Measurements from ENCODE around the gene LGI2.
"Not testable (repeated sequence)": the region's sequence is repeated elsewhere in the genome, so short reads cannot be mapped to it uniquely, and the experiment has no call there.

The LGI2 gene

GRCh38 chr4:25069014-25069413 is 38.3 kb upstream of the LGI2 start:
- no peak for DNase-seq (ENCODE audit: low read depth)
- no peak overlapping the region for H3K4me3 ChIP-seq (ENCODE audit: low read length)
- TF ChIP-seq CTCF (conservative IDR thresholded peaks at IDR 0.05; ENCODE audit: low read depth, low read length) = no peak

- no peak for DNase-seq (ENCODE audit: low read depth)
- no peak overlapping the region for H3K4me3 ChIP-seq (ENCODE audit: low read length)
- TF ChIP-seq CTCF (conservative IDR thresholded peaks at IDR 0.05; ENCODE audit: low read depth, low read length) = no peak
These were observed 37.6 kb upstream of the LGI2 start for GRCh38 chr4:25068386-25068785.

GRCh38 chr4:25065932-25066590 is 35.3 kb upstream of the LGI2 start:
- TF ChIP-seq CTCF (conservative IDR thresholded peaks at IDR 0.05; ENCODE audit: low read depth, low read length) = no peak
- no peak for DNase-seq (ENCODE audit: low read depth)
- H3K4me3 ChIP-seq (ENCODE audit: low read length) = no peak overlapping the region

GRCh38 chr4:25065431-25065858 is 34.7 kb upstream of the LGI2 start:
- no peak for DNase-seq (ENCODE audit: low read depth)
- no peak for TF ChIP-seq CTCF (conservative IDR thresholded peaks at IDR 0.05; ENCODE audit: low read depth, low read length)
- no peak overlapping the region for H3K4me3 ChIP-seq (ENCODE audit: low read length)

- not testable (repeated sequence) for DNase-seq (ENCODE audit: low read depth); H3K4me3 ChIP-seq (ENCODE audit: low read length)
These were observed 33.7 kb upstream of the LGI2 start for GRCh38 chr4:25064447-25064846.

- TF ChIP-seq CTCF (conservative IDR thresholded peaks at IDR 0.05; ENCODE audit: low read depth, low read length) = no peak
- no peak overlapping the region for H3K4me3 ChIP-seq (ENCODE audit: low read length)
- no peak for DNase-seq (ENCODE audit: low read depth)
These were observed 32.4 kb upstream of the LGI2 start for GRCh38 chr4:25063116-25063515.

GRCh38 chr4:25062098-25062497 is 31.4 kb upstream of the LGI2 start:
- no peak overlapping the region for H3K4me3 ChIP-seq (ENCODE audit: low read length)
- no peak for TF ChIP-seq CTCF (conservative IDR thresholded peaks at IDR 0.05; ENCODE audit: low read depth, low read length)
- no peak for DNase-seq (ENCODE audit: low read depth)

Measured in retinal pigment epithelial cell (primary cell).